SHP77 (cell line): Measurements from ENCODE around the gene ENKD1.

Source experiments
- DNase-seq, 2 experiments: peaks; one replicate each; lab custom pipeline; 2025; lab: John Stamatoyannopoulos, UW

The ENKD1 gene

DNA sequence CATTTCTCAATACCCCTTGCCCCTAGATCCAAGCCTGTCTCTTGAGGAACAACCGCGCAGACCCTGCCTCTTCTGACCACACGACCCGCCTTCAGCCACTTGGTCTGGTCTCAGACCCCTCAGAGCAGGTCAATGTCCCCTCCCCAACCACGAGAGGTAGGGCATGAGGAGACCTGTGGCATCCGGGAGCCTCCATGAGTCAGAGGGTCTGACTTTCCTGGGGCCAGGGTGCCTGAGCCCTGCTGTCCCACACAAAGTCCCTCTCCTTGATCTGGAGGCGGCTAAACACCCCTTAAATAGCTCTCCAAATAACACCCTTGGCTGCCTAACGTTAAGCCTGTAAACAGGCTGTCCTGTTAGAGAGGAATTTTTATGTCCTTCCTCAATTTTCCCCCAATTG is 16.5 kb downstream of the ENKD1 start:
- no peak for DNase-seq

DNA sequence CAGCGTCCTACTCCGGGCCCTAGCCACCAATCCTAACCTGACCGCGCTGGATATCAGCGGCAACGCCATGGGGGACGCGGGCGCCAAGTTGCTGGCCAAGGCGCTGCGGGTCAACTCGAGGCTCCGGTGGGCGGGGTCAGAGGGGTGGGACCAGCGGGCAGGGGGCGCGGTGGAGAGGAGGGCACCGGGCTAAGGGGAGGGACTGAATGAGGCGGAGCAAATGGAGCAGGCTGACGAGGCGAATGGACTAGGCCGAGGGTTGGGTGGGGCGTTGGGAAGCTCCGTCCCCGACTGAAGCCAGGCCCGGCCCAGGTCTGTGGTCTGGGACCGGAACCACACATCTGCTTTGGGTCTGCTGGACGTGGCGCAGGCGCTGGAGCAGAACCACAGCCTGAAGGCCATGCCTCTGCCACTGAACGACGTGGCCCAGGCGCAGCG is 17.0 kb downstream of the ENKD1 start:
- no peak for DNase-seq

GRCh38 chr16:67648764-67649407 is 17.7 kb downstream of the ENKD1 start:
- no peak for DNase-seq

DNA sequence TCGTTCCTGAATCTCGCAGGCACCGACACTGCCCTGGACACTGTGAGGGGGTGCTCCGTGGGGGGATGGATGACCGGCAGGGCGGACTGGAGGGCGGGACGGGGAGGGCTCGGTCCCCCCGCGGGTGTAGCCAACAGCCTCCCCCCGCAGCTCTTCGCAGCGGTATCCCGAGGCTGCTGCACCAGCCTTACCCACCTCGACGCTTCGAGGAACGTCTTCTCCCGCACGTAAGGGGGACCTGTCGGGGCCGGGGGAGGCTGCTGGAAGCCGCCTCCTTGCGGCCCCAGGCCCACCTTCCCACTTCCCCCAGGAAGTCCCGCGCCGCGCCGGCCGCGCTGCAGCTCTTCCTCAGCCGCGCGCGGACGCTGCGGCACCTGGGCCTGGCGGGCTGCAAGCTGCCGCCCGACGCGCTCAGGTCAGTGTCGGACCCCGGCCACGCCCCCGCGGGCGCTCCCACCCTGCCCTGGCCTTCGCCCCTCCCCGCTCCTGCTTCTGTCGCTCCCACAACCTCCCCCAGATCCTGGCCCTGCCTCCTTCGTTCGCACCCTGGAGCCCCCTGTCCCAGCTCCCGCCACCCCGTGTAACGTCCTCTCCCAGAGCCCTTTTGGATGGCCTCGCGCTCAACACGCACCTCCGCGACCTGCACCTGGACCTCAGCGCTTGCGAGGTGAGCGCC is 18.3 kb downstream of the ENKD1 start:
- DNase-seq, result no peak

GRCh38 chr16:67647681-67648080 is 18.9 kb downstream of the ENKD1 start:
- DNase-seq, result no peak

DNA sequence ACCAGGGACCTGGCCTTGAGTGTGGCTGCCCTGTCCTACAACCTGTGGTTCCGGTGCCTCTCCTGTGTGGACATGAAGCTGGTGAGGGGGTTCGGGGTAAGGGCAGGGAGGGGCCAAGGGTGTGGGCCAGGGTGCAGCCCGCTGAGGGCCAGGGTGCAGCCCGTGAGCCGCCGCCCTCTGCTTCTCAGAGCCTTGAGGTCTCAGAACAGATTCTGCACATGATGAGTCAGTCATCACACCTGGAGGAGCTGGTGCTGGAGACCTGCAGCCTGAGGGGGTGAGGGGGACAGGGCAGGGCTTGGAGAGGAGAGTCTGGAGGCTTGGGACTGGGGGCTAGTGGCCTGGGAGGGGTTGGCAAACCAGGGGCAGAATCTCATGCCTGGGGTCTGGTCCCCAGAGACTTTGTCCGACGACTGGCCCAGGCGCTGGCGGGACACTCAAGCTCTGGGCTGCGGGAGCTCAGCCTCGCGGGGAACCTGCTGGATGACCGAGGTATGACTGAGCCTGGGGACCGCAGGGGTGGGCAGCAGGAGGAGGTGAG is 19.4 kb downstream of the ENKD1 start:
- no peak for DNase-seq

DNA sequence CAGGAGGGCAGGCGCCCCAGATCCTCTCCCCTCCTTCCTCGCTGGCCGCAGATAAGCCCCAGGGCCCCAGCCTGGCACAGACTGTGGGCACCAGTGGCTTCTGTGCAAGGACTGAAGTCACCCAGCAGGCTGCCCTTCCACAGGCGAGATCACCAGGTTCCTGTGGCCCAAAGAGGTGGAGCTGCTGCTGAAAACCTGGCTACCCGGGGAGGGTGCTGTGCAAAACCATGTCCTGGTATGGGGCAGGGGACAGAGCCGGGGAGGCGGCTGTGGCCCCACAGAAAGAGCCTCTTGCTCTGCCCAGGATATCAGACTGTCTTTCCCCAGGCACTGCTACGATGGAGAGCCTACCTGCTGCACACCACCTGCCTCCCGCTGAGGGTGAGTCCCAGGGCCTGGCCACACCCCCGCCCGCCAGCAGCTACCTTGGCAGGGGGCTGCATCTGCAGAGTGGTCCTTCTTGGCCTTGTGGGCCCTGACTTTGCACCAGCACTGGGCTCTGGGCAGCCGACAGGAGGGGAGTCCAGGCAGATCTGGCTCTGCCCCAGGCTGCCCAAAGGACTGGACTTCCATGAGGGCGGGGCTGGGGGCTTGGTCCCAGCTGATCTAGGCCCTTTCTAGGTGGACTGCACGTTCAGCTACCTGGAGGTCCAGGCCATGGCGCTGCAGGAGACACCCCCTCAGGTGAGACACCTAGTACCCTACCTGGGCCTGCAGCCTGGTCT is 21.0 kb downstream of the ENKD1 start:
- DNase-seq, result no peak

- no peak for DNase-seq
Observed at GRCh38 chr16:67644038-67644437, 22.5 kb downstream of the ENKD1 start.

GRCh38 chr16:67641779-67642708 is 24.5 kb downstream of the ENKD1 start:
- DNase-seq, result no peak

DNA sequence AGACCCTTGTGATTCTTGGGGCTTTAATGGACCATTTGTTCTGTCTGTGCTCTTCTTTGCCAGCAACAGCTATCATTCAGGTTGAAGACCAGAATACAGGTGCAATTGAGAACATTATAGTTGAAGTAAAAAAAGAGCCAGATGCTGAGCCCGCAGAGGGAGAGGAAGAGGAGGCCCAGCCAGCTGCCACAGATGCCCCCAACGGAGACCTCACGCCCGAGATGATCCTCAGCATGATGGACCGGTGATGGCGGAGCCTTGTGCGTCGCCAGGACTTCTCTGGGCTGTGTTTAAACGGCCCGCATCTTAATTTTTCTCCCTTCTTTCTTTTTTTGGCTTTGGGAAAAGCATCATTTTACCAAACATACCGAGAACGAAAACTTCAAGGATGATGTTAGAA is 28.9 kb downstream of the ENKD1 start:
- no peak for DNase-seq

DNA sequence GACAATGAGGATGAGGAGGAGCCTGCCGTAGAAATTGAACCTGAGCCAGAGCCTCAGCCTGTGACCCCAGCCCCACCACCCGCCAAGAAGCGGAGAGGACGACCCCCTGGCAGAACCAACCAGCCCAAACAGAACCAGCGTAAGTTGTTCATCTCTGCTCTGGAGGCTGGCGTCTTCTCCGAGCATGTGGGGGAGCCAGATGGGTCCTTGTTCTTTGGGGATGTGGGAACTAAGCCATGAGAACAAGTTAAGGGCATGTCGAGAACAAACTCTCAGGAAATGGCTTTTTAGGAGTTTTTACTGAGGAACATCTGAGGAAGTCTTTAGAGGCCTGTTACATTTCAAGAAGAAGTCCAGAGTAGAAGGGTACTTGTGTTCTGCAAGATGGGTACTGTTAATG is 29.8 kb downstream of the ENKD1 start:
- DNase-seq, result no peak

DNA sequence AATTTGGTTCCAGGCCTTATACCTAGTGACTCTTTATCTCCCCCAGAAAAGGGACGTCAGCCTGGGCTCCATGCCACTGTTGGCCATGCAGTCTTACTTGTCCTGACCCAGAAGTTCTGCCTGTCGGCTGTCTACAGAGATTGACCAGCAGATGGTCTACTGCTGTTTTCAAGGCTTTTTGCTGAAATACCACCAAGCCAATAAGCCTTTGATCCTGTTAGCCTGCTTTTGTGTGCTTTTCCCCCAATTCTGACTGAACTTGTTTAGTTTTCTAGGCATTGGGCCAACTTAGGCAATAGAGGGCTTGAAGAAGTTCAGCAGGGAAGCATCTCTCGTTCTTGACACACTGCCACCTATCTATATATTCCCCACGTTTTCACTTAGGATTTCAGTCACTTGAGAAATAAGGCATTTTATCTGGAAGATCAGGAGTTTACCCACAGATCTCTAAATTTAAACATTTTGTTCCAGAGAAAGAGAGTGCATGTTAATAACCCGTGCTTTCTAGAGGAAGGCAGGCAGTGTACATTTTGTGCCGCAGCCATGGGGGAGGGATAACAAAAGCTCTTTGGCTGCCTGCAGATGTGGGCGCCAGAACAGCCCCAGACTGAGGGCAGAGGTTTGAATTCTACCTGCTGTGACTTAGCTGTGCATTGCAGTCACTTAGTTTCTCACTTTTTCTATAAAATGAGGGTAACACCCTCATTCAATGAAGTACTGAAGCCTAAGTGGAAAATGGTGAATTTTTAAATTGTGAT is 34.0 kb downstream of the ENKD1 start:
- no peak for DNase-seq

DNA sequence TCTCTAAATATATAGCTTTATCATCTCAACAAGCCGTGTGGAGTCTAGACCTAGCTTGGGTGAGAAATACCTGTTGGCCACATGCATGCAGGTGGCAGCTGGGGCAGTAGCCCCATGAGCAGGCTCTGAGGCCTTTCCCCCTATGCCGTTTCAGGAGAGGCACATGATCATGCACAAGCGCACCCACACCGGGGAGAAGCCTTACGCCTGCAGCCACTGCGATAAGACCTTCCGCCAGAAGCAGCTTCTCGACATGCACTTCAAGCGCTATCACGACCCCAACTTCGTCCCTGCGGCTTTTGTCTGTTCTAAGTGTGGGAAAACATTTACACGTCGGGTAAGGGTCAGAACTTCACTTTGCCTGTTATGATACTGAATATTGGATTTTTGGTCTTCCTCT is 38.3 kb downstream of the ENKD1 start:
- no peak for DNase-seq

DNA sequence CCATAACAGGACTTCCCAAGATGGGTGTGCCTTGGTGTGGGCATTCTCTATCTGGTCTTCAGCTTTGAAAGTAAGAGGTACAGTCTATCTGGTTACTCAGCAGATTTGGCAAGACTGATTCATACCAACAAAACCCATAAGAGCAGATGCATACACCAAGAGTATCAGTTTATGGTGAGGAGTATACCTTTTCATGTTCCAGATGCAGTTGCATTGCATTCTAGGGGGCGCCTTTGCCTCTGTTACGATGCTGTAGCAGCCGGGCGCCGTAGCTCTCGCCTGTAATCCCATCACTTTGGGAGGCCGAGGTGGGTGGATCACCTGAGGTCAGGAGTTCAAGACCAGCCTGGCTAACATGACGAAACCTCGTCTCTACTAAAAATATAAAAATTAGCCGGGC is 52.7 kb downstream of the ENKD1 start:
- DNase-seq, result peak in 1 of 2 experiments; percentile 6
